ENCODE data around the gene SIK3.
"Not testable (repeated sequence)": the region's sequence is repeated elsewhere in the genome, so short reads cannot be mapped to it uniquely, and the experiment has no call there.

The SIK3 gene

GRCh38 chr11:117076941-117077691, 21.1 kb downstream of the SIK3 start:
- DNase-seq (ENCODE audit: low read depth in 2 of 2) = no peak

- DNase-seq (ENCODE audit: low read depth in 2 of 2) = no peak
Observed at GRCh38 chr11:117075186-117075585, 23.0 kb downstream of the SIK3 start.

GRCh38 chr11:117074119-117074518, 24.1 kb downstream of the SIK3 start:
- DNase-seq (ENCODE audit: low read depth in 2 of 2) = no peak

GRCh38 chr11:117073539-117073938, 24.7 kb downstream of the SIK3 start:
- no peak for DNase-seq (ENCODE audit: low read depth in 2 of 2)

DNA sequence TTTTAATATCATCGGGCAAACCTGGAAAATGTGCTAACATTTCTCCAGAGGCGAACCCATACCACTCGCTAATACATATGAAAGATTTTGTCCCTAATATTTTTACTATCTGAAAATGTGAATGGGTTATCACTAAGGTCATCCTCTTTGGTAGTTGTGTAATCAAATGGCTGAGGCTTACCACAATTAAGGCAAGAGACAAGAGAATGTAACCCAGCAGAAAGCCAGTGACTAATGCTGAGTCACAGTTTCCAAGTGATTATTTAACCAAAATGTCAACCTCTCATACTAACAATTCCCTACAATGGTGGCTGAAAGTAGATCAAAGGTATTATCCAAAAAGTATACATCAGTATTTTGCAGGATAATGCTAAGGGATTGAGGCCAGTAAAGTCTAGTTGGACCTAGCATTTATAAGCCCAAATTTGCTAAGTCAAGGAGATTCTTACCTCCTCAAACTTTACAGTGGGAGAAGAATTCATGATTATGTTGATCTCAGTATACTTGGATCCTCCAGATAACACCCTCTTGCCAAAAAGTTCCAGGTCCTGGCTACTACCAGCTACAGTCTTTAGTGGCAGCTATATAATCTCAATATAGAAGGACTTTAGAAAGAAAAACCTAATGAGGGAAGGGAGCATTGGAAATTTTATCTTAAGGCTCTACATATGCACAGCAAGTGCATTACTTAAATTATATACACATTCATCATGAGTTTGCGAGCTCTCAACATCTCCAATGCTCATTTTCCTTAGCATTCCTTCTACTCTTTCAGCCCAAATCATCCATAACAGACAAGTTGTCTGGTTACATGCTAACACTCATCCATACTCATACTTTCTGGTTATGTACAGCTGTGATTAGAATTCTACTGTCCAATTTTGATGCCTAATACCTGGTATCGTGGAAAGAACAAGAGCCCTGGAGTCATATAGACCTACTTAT, 25.4 kb downstream of the SIK3 start:
- DNase-seq (ENCODE audit: low read depth in 2 of 2) = peak; percentile 79 to 80

GRCh38 chr11:117071344-117071787, 26.9 kb downstream of the SIK3 start:
- DNase-seq (ENCODE audit: low read depth in 2 of 2) = no peak

DNA sequence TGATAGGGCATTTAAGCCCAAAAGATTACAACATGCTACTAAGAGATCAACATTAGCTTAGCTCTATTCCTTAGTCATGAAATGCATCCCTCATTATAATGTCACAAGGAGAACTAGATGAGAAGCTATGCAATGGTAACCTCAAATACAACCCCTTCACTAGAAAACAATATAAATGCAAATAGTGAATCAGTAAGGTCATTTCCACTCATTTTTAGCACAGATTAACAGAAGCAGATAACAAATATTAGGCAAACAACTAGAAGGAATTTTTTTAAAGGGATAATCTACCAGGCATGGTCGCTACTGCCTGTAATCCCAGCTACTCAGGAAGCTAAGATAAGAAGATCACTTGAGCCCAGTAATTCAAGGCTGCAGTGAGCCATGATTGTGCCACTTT, 28.2 kb downstream of the SIK3 start:
- DNase-seq (ENCODE audit: low read depth in 2 of 2) = no peak

DNA sequence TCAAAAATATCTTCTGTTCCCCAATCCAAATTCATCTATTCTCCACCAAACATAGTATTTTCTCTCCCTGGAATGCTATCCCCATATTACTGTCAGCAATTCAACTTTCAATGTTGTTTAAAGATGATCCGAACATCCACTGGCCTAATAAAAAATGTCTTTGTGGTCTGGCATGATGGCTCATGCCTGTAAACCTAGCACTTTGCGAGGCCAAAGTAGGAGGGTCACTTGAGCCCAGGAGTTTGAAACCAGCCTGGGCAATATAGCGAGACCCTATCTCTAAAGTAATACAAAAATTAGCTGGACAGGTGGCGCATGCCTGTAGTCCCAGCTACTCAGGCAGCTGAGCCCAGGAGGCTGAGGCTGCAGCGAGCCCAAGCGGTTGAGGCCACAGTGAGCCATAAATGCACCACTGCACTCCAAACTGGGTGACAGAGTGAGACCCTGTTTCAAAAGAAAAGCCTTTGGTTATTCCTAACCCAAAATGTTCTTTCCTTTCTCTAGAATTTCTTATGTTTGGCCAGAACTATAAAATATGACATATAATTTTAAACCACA, 29.8 kb downstream of the SIK3 start:
- DNase-seq (ENCODE audit: low read depth in 2 of 2) = no peak

DNA sequence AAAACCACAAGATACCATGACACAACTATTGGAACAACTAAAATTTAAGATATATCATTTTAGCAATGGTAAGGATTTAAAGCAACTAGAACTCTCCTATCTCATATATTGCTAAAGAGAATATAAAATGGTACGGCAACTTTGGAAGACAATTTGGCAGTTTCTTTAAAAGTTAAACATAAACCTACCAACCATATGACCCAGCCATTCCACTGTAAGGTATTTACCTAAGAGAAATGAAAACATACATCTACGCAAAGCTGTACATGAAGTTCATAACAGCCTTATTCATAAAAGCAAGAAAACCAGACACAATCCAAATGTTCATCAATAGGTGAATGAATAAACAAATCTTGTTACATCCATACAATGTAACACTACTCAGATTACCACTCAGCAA, 31.3 kb downstream of the SIK3 start:
- no peak for DNase-seq (ENCODE audit: low read depth in 2 of 2)

DNA sequence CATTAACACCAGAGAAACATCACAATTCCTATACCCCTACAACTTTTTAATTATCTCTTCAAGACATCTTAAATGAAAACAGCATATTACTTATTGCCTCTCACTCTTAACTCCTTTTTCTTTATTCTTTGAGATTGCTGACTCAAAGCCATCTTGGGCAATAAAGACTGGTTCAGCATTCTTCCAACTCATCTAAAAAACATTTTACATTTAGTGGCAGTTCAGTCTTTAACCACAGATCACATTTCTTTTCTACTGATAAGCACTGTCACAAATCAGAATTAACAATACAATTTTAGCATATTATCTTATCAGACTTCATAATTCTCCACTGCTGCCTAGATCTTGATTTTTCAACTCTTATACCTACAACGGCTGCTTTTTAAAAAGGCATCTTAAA, 34.0 kb downstream of the SIK3 start:
- no peak for DNase-seq (ENCODE audit: low read depth in 2 of 2)

DNA sequence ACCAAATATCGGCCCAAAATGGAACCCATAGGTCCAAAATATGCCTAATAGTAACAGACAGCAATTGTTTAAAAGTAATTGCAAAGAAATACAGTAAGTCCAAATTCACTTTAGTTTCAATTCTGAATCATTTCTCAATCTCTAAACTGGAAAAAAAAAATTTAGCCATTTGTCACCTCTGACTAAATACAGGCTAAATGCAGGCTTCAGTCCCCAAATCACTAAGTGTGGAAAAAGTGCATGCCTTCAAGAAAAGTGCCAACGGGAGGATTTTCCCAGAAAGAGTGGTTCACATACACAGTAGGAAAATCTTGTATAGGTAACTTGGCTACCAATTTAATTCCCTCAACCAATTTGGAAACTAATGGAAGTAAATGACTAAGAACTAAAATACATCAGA, 35.7 kb downstream of the SIK3 start:
- DNase-seq (ENCODE audit: low read depth in 2 of 2) = no peak

- no peak for DNase-seq (ENCODE audit: low read depth in 2 of 2)
Observed at GRCh38 chr11:117061256-117061655, 37.0 kb downstream of the SIK3 start.

GRCh38 chr11:117059611-117060148, 38.5 kb downstream of the SIK3 start:
- DNase-seq (ENCODE audit: low read depth in 2 of 2) = no peak

DNA sequence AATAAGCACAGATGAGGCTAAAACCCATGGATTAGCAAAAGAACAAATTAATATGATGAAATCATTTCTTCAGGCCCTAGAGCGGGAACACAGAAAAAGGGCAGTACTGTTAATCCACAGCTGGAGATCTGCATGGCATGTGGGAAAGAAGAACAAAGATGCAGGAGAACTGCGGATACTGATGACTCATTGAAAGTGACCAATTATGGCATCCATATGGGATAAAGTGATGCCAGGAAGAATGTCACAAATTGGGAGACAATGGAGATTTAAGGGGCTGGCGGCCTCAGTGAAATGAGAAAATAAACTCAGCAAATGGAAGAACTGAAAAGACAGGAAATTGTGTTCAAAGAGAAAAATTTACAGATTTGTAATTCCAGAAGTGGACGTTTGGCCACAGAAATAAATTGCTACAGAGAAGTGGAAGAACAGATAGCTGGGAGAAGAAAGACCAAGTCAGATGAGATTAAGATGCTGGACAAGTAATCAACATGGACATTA, 39.4 kb downstream of the SIK3 start:
- no peak for DNase-seq (ENCODE audit: low read depth in 2 of 2)

- no peak for DNase-seq (ENCODE audit: low read depth in 2 of 2)
Observed at GRCh38 chr11:117057727-117058126, 40.5 kb downstream of the SIK3 start.

DNA sequence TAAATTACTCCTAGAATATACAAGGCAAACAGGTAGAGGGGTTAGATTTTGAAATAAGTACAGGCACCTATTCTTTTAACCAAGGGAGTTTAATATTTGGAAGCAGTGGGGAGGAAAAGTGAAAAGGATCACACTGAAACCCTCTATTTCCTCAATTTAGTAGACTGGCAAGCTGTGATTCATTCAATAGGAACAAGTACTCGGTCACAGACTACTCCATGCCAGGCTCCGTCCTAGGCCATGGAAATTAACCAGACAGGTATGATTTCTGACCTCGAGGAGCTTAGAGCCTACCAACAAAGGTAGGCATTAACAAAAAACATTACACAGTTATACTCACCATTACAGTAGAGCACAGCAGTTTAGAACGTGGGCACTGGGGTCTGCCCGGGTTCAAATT, 40.9 kb downstream of the SIK3 start:
- DNase-seq (ENCODE audit: low read depth in 2 of 2) = no peak

- DNase-seq (ENCODE audit: low read depth in 2 of 2) = no peak
Observed at GRCh38 chr11:117055469-117055868, 42.8 kb downstream of the SIK3 start.

DNA sequence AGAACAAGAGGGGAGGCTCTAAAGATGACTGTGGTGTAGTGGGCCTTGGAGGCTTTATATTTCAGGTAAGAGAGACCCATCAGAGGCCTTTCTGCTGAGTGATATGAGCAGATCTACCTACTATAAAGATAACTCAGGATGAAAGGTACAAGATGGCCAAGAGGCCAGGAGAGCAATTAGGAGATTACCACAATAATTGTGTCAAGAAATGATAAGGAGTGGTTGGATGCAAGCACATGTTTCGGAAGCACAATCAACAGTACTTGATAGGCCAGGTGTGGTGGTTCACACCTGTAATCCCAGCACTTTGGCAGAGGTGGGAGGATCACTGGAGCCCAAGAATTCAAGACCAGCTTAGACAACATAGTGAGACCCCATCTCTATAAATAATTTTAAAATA, 43.8 kb downstream of the SIK3 start:
- no peak for DNase-seq (ENCODE audit: low read depth in 2 of 2)

- no peak for DNase-seq (ENCODE audit: low read depth in 2 of 2)
Observed at GRCh38 chr11:117052196-117053149, 45.8 kb downstream of the SIK3 start.

- not testable (repeated sequence) for DNase-seq (ENCODE audit: low read depth in 2 of 2)
Observed at GRCh38 chr11:117050121-117050520, 48.1 kb downstream of the SIK3 start.

DNA sequence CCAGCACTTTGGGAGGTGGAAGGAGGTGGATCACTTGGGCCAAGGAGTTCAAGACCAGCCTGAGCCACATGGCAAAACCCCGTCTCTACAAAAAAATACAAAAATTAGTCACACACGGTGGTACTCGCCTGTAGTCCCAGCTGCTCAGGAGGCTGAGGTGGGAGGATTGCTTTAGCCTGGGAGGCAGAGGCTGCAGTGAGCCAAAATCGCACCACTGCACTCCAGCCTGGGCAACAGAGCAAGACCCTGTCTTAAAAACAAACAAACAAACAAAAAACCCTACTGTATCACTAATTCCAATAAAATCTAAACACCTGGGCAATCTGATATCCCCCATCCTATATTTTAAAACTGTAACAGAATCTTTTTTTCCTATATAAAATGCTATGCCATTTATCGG, 51.6 kb downstream of the SIK3 start:
- DNase-seq (ENCODE audit: low read depth in 2 of 2) = not testable (repeated sequence)
